ENCODE data around the gene TNKS1BP1. TPM values are rescaled to one million over a fixed set of nuclear protein-coding genes. Genes with fewer than 3 reads are reported as not detected.

Gene TNKS1BP1
- total RNA-seq, 1 experiment from 2014 or later = 94.6 TPM

GRCh38 chr11:57279116-57279515 lies 45.6 kb downstream of the TNKS1BP1 start:
- H3K36me3 ChIP-seq (ENCODE audit: control insufficient read depth, insufficient read depth, low read length) = no peaks in the 10 kb centered on the region
- H3K4me3 ChIP-seq (ENCODE audit: low read depth in 2 of 2, low read length in 2 of 2) = no peak overlapping the region
- H3K27me3 ChIP-seq (ENCODE audit: control insufficient read depth, insufficient read depth, low read length) = no peaks in the 10 kb centered on the region
- H3K27ac ChIP-seq (ENCODE audit: low read length) = no peak overlapping the region
- TF ChIP-seq POLR2AphosphoS5 (IDR thresholded peaks at IDR 0.05; ENCODE audit: low read depth, low read length) = no peak
- no peak for TF ChIP-seq REST (IDR thresholded peaks at IDR 0.05; ENCODE audit: insufficient read depth in 1 of 2, low read depth in 2 of 2, low read length in 1 of 2)
- TF ChIP-seq, protein P1, sequence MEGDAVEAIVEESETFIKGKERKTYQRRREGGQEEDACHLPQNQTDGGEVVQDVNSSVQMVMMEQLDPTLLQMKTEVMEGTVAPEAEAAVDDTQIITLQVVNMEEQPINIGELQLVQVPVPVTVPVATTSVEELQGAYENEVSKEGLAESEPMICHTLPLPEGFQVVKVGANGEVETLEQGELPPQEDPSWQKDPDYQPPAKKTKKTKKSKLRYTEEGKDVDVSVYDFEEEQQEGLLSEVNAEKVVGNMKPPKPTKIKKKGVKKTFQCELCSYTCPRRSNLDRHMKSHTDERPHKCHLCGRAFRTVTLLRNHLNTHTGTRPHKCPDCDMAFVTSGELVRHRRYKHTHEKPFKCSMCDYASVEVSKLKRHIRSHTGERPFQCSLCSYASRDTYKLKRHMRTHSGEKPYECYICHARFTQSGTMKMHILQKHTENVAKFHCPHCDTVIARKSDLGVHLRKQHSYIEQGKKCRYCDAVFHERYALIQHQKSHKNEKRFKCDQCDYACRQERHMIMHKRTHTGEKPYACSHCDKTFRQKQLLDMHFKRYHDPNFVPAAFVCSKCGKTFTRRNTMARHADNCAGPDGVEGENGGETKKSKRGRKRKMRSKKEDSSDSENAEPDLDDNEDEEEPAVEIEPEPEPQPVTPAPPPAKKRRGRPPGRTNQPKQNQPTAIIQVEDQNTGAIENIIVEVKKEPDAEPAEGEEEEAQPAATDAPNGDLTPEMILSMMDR (IDR thresholded peaks at IDR 0.05) = no peak
- no peak for TF ChIP-seq TCF7L2 (IDR thresholded peaks at IDR 0.05; ENCODE audit: low read depth, low read length)
- TF ChIP-seq SIN3A (IDR thresholded peaks at IDR 0.05; ENCODE audit: borderline replicate concordance, insufficient read depth, low read depth, low read length) = no peak
- H3K9me3 ChIP-seq (ENCODE audit: control insufficient read depth, insufficient read depth, low read depth, low read length) = no peaks in the 10 kb centered on the region
- POLR2A ChIA-PET = no interaction called here
- intact Hi-C loops (cut with micrococcal nuclease; ENCODE audit: unreplicated experiment) = no loop called here
- CTCF ChIA-PET = no interaction called here
- in situ Hi-C loops (cut with HindIII; ENCODE audit: low pct_unique_long_range_greater_than_20kb, low sequenced_read_pairs) = no loop called here
- ATAC-seq (no peak), DNase-seq (ENCODE audit: low read depth, low spot score) (no peak)
- no TSS peak for BruUV-seq (replicated peaks)
- H3K4me1 ChIP-seq (ENCODE audit: control insufficient read depth, insufficient read depth, low read length) = peaks cover 4% of the 10 kb centered on the region; the same call in 1 of the 2 replicates

DNA sequence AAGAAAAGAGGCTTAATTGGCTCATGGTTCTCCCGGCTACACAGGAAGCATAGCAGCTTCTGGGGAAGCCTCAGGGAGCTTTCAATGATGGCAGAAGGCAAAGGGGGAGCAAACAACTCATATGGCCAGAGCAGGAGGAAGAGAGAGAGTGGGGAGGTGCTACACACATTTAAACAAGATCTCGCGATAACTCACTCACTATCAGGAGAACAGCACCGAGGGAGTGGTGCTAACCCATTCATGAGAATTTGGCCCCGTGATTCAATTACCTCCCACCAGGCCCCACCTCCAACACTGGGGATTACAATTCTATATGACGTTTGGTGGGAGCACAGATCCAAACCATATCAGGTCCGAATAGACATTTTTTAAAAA lies 46.0 kb downstream of the TNKS1BP1 start:
- no TSS peak for BruUV-seq (replicated peaks)
- Histone ChIP-seq H3K27ac (ENCODE audit: low read length) (no peak overlapping the region), H3K36me3 (ENCODE audit: control insufficient read depth, insufficient read depth, low read length) (no peaks in the 10 kb centered on the region), H3K4me1 (ENCODE audit: control insufficient read depth, insufficient read depth, low read length) (peaks cover 4% of the 10 kb centered on the region; the same call in 1 of the 2 replicates), H3K4me3 (ENCODE audit: low read depth in 2 of 2, low read length in 2 of 2) (no peak overlapping the region), H3K9me3 (ENCODE audit: control insufficient read depth, insufficient read depth, low read depth, low read length) (no peaks in the 10 kb centered on the region), H3K27me3 (ENCODE audit: control insufficient read depth, insufficient read depth, low read length) (no peaks in the 10 kb centered on the region)
- intact Hi-C loops (cut with micrococcal nuclease; ENCODE audit: unreplicated experiment) = no loop called here
- ChIA-PET POLR2A (no interaction called here), CTCF (interaction anchor here (0.5 kb wide), 1 partner anchor 71 kb away, joined by 6 read pairs; no protein-coding TSS in a partner anchor)
- no peak for DNase-seq (ENCODE audit: low read depth, low spot score)
- no peak for ATAC-seq
- TF ChIP-seq TCF7L2 (IDR thresholded peaks at IDR 0.05; ENCODE audit: low read depth, low read length) (no peak), SIN3A (IDR thresholded peaks at IDR 0.05; ENCODE audit: borderline replicate concordance, insufficient read depth, low read depth, low read length) (no peak)
- TF ChIP-seq, protein P1 (IDR thresholded peaks at IDR 0.05) = no peak
- in situ Hi-C loops (cut with HindIII; ENCODE audit: low pct_unique_long_range_greater_than_20kb, low sequenced_read_pairs) = no loop called here
